Breast epithelium (tissue), 4 donors: Measurements from ENCODE around the gene CDC42EP4. TPM values are rescaled to one million over a fixed set of nuclear protein-coding genes. Genes with fewer than 3 reads are reported as not detected.

Experiments
- DNase-seq, 2 donors: peaks; one replicate each; pipeline ENCODE4 v3.0.0-alpha.2; 2019; ENCODE audit warnings: low spot score in 2 of 2
- H3K27ac ChIP-seq, 2 donors: fragments of 200-600 bp; sonication (generic) in 1 of 2; one replicate each; pipeline ENCODE4 v1.5.1; 2016 to 2019; ENCODE audit warnings: mild to moderate bottlenecking in 1 of 2
- H3K27me3 ChIP-seq, 2 donors: fragments of 200-600 bp; sonication (generic) in 1 of 2; one replicate each; pipeline versions ENCODE4 v1.5.1 to v1.6.0; 2017 to 2019; ENCODE audit warnings: control low read depth in 1 of 2, mild to moderate bottlenecking in 1 of 2
- H3K36me3 ChIP-seq: fragments of 200-600 bp; one replicate; pipeline ENCODE4 v1.5.1; 2019
- H3K4me1 ChIP-seq, 2 donors: fragments of 200-600 bp; sonication (generic); one replicate each; pipeline ENCODE4 v1.5.1; 2016 to 2019; ENCODE audit warnings: control low read depth in 1 of 2
- H3K4me3 ChIP-seq, 3 donors: fragments of 200-600 bp; sonication (generic); 1 replicate in 2 of 3; 2 replicates in 1 of 3; pipeline ENCODE4 v1.5.1; 2016 to 2019; ENCODE audit warnings: mild to moderate bottlenecking in 3 of 3, moderate library complexity in 2 of 3
- H3K9me3 ChIP-seq, 2 donors: fragments of 200-600 bp; sonication (generic) in 1 of 2; one replicate each; pipeline ENCODE4 v1.5.1; 2016 to 2019; ENCODE audit warnings: control low read depth in 1 of 2
- CTCF ChIP-seq, 3 donors: fragments of 450-650 bp; IDR thresholded peaks; one replicate each; pipeline ENCODE4 v1.5.1; 2016 to 2017; ENCODE audit warnings: antibody characterized with exemption in 3 of 3, mild to moderate bottlenecking in 3 of 3, moderate library complexity in 3 of 3
- POLR2A ChIP-seq: fragments of 450-650 bp; IDR thresholded peaks from one replicate; pipeline ENCODE4 v1.6.1; 2016; ENCODE audit warnings: antibody characterized with exemption, mild to moderate bottlenecking, moderate library complexity
- POLR2AphosphoS5 ChIP-seq, 3 donors: sonication (generic); formaldehyde crosslinking; IDR thresholded peaks; one replicate each; pipeline ENCODE4 v1.6.1; 2017; ENCODE audit warnings: antibody characterized with exemption in 3 of 3
- intact Hi-C: fragments of 100-400 bp; cut with DNase I; formaldehyde crosslinking; loops from one replicate; pipeline ENCODE4 v1.15.1; 2023; ENCODE audit warnings: low total_unique reads
- total RNA-seq, 3 donors: library from RNA; depleted of rRNA; stranded (reverse); fragments of >200 nt; gene quantifications; one replicate each; pipeline ENCODE4 v1.1.0, GENCODE V29; 2016

The CDC42EP4 gene
- total RNA-seq, 3 donors from 2014 or later: 71.0 to 141 (median 112) TPM

DNA sequence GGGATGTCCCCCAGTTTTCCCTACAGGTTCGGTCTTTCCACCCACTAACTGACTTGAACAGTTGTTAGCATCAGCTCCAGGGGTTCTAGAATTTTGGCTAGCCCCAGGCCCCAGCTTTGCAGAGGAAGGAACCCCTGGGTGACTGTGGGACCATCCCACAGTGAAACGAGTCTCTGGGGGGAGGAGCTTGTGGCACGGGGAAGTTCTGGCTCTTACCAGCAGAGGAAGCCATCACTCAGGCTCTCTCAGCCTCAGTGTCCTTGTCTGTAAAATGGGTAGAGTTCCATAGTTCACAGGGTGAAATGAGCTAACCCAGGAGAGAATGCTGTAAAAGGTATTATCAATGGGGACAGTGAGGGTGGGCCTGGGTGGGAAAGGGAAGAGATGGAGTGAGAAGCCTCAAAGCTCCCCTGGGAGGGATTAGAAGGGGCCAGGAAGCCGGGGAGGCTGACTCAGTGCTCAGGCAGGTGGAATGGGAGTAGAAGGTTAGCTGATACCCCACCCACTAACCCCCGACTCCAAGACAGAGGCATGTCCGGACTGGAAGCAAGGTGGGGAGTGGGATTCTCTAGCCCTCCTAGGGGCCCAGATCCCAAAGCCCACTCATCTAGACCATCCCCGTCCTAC is 30.9 kb upstream of the CDC42EP4 start:
- H3K27me3 ChIP-seq: no peaks in the 10 kb centered on the region
- H3K4me3 ChIP-seq: peak overlapping the region in 2 of 3 donors; percentile 2 to 48
- intact Hi-C loops: no loop called here

DNA sequence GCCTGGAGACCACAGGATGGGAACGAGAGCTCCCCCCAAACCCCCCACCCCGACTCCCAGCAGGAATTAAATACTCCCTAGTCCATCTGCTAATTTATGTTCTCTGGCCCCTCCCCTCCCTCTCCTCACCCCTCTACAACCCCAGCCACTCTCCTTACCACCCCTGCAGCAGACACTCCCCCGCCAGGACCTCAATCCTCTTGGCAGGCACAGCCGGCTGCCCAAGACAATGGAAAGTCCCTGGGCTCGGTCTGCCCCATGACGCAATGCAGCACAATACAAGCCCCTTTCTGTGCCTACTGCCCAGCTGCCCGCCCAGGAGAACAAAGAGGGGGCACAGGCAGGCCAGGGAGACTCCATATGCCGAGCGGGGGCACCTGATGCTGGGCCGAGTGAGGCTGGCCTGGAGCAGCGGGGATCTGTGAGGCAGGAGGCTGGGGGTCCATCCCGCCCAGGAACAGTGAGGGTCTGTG is 30.3 kb upstream of the CDC42EP4 start:
- no peaks in the 10 kb centered on the region for H3K27me3 ChIP-seq
- peak; percentile 63 to 92 for DNase-seq
- peak overlapping the region; percentile 86 to 92 for H3K27ac ChIP-seq
- intact Hi-C loops: no loop called here
- no peaks in the 10 kb centered on the region for H3K36me3 ChIP-seq
- peaks cover 9 to 16% of the 10 kb centered on the region in 2 donors for H3K4me1 ChIP-seq
- TF ChIP-seq CTCF (IDR thresholded peaks at IDR 0.05) (no peak), POLR2AphosphoS5 (IDR thresholded peaks at IDR 0.05) (peak; percentile 21 to 29 (median 29)), POLR2A (no peak)
- no peaks in the 10 kb centered on the region for H3K9me3 ChIP-seq
- H3K4me3 ChIP-seq: peak overlapping the region in 1 of 3 donors; percentile 45

More for the DNA sequence above, 30.9 kb upstream of the CDC42EP4 start:
- no peak for DNase-seq
- Histone ChIP-seq H3K27ac (peak overlapping the region; percentile 86 to 92), H3K36me3 (no peaks in the 10 kb centered on the region), H3K9me3 (no peaks in the 10 kb centered on the region), H3K4me1 (peaks cover 9 to 16% of the 10 kb centered on the region in 2 donors)
- TF ChIP-seq POLR2A: no peak
- TF ChIP-seq POLR2AphosphoS5 (IDR thresholded peaks at IDR 0.05): peak in 1 of 3 donors; percentile 1
- peak in 1 of 3 donors; percentile 10 for TF ChIP-seq CTCF (IDR thresholded peaks at IDR 0.05)

- H3K9me3 ChIP-seq: no peaks in the 10 kb centered on the region
- H3K36me3 ChIP-seq: no peaks in the 10 kb centered on the region
- TF ChIP-seq POLR2AphosphoS5 (IDR thresholded peaks at IDR 0.05): no peak
- no peak for TF ChIP-seq POLR2A
- no peak for TF ChIP-seq CTCF (IDR thresholded peaks at IDR 0.05)
- H3K4me1 ChIP-seq: peaks cover 9 to 16% of the 10 kb centered on the region in 2 donors
- no peaks in the 10 kb centered on the region for H3K27me3 ChIP-seq
- no peak overlapping the region for H3K4me3 ChIP-seq
- no peak for DNase-seq
- H3K27ac ChIP-seq: peak overlapping the region; percentile 86 to 92
- intact Hi-C loops: no loop called here
Observed at GRCh38 chr17:73341350-73342049, 29.7 kb upstream of the CDC42EP4 start.

DNA sequence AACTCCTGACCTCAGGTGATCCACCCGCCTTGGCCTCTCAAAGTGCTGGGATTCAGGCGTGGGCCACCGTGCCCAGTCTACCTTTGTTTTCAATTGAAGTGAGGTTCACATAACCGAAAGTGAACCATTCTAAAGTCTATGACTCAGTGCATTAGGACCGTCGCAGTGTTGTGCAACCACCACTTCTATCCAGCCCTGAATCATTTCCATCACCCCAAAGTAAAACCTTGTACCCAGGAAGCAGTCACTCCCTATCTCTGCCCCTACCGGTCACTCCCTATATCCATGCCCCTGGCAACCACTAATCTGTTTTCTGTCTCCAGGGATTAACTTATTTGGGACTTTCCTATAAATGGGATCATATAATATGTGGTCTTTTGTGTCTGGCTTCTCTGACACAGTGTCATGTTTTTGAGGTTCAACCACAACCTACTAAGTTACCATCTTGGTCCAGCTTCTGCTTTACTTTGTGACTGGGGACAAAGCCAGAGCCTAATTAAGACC is 28.3 kb upstream of the CDC42EP4 start:
- TF ChIP-seq POLR2A: no peak
- TF ChIP-seq POLR2AphosphoS5 (IDR thresholded peaks at IDR 0.05): peak in 2 of 3 donors; percentile 29 to 78
- TF ChIP-seq CTCF (IDR thresholded peaks at IDR 0.05): peak; percentile 33 to 58 (median 56)
- peak in 1 of 2 donors; percentile 52 for DNase-seq
- H3K36me3 ChIP-seq: no peaks in the 10 kb centered on the region
- no peaks in the 10 kb centered on the region for H3K9me3 ChIP-seq
- H3K4me3 ChIP-seq: no peak overlapping the region
- intact Hi-C loops: no loop called here
- H3K27ac ChIP-seq: peak overlapping the region; percentile 79 to 87
- no peaks in the 10 kb centered on the region for H3K27me3 ChIP-seq
- H3K4me1 ChIP-seq: peaks cover 9 to 21% of the 10 kb centered on the region in 2 donors
